ENCODE results near the gene GDE1. TPM values are rescaled to one million over a fixed set of nuclear protein-coding genes. Genes with fewer than 3 reads are reported as not detected.

Gene GDE1
- polyA plus RNA-seq, 3 donors: 30.6 to 75.5 (median 71.7) TPM

DNA sequence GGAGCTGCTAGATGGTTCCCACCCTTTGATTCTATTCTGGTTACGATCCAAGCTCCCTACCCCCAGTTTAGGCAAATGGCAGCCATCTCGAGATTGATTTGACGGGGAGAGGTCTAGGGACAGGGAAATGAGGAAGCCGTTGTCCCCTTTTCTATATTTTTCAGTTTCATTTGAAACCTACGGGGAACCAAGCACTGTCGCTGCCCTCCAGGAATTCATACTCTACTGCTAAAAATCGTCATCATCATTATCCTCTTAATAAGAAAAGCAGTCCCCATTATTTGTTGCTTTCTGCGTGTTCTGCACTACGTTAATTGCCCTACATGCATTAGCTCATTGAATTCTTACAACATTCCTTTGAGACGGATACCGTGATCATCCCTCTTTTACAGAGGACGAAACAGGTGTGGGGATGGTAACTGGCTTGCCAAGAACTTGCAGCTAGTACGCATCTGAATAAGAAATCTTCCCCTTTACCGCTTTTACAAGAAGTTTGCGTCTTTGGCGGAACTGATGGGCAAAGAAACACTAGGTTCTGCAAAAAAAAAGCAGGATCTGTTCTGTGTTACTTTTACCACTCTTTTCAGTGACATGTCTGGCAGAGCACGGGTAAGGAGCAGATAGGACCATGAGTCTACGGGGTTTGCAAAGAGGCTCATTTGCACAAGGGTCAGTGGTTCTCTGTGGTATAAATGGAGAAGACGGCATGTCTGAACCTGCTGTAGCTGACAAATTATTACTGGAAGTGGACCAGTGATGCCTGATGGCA lies 2.9 kb upstream of the GDE1 start:
- peaks cover 0 to 2% (median 0%) of the 10 kb centered on the region in 3 donors for H3K27me3 Mint-ChIP-seq (ENCODE audit: low read depth in 3 of 3)

DNA sequence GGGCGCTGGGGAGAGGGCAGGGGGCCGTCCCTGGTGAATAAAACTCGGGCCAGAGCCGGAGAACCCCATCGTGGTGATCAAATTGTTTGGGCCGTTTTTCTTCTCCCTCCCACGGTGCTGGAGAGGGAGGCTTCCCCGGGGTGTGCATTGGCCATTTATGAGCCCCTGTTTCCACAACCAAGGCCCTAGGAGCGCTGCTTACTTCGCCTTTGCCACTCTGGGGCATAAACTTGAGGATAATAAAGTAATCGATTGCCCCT lies 2.4 kb upstream of the GDE1 start:
- H3K36me3 ChIP-seq (replicated peaks in 1 of 2; ENCODE audit: control insufficient read depth in 1 of 2, insufficient read depth in 2 of 2, low read length in 2 of 2): peaks cover 17 to 18% of the 10 kb centered on the region in 2 donors
- Mint-ChIP-seq H3K4me3 (peak overlapping the region; percentile 100), H3K4me1 (peaks cover 38% of the 10 kb centered on the region), H3K27ac (peak overlapping the region; percentile 85 to 96 (median 92)), H3K36me3 (peaks cover 10 to 15% of the 10 kb centered on the region in 2 donors), H3K27me3 (ENCODE audit: low read depth in 3 of 3) (peaks cover 0 to 2% (median 0%) of the 10 kb centered on the region in 3 donors), H3K9me3 (peaks cover 0 to 2% (median 0%) of the 10 kb centered on the region in 7 donors)
- no peaks in the 10 kb centered on the region for H3K27me3 ChIP-seq (ENCODE audit: control insufficient read depth in 2 of 2, insufficient read depth in 2 of 2, low read length in 2 of 2)
- peak overlapping the region; percentile 4 to 85 for H3K27ac ChIP-seq (ENCODE audit: low read depth in 1 of 2, low read length in 2 of 2)
- H3K79me2 ChIP-seq (ENCODE audit: insufficient read depth, low read length): peaks cover 78% of the 10 kb centered on the region
- DNase-seq: no peak
- TF ChIP-seq, protein P1, sequence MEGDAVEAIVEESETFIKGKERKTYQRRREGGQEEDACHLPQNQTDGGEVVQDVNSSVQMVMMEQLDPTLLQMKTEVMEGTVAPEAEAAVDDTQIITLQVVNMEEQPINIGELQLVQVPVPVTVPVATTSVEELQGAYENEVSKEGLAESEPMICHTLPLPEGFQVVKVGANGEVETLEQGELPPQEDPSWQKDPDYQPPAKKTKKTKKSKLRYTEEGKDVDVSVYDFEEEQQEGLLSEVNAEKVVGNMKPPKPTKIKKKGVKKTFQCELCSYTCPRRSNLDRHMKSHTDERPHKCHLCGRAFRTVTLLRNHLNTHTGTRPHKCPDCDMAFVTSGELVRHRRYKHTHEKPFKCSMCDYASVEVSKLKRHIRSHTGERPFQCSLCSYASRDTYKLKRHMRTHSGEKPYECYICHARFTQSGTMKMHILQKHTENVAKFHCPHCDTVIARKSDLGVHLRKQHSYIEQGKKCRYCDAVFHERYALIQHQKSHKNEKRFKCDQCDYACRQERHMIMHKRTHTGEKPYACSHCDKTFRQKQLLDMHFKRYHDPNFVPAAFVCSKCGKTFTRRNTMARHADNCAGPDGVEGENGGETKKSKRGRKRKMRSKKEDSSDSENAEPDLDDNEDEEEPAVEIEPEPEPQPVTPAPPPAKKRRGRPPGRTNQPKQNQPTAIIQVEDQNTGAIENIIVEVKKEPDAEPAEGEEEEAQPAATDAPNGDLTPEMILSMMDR (IDR thresholded peaks at IDR 0.05): no peak
- peaks cover 8% of the 10 kb centered on the region for H4K20me1 ChIP-seq (ENCODE audit: insufficient read depth, low read length)
- no peaks in the 10 kb centered on the region for H3K9me3 ChIP-seq (replicated peaks in 1 of 2; ENCODE audit: control insufficient read depth in 1 of 2, insufficient read depth in 1 of 2, low read length in 2 of 2)
- peak overlapping the region; percentile 55 to 96 (median 65) for H3K4me3 ChIP-seq (replicated peaks in 1 of 3; ENCODE audit: low read depth in 2 of 3, low read length in 3 of 3)
- H3K4me2 ChIP-seq (replicated peaks; ENCODE audit: extremely low read depth, low read length, poor library complexity, severe bottlenecking): peak overlapping the region; percentile 100
- 0% methylated on average over 5 of the region's 11 CpGs for WGBS (ENCODE audit: insufficient coverage)
- peaks cover 34 to 53% of the 10 kb centered on the region in 2 donors for H3K4me1 ChIP-seq (ENCODE audit: control insufficient read depth in 1 of 2, insufficient read depth in 2 of 2, low read length in 2 of 2)
- intact Hi-C loops (cut with micrococcal nuclease): loop anchor here (5.0 kb wide), 3 partner anchors 33 to 722 kb away; partner anchors contain the start of genes ARL6IP1 (in 1 of the 2), COQ7 (in 1 of the 2) and VPS35L (in 1 of the 2)
- H3K9ac ChIP-seq (ENCODE audit: insufficient read depth, low read length, poor library complexity, severe bottlenecking): peak overlapping the region; percentile 73
- H2AFZ ChIP-seq (ENCODE audit: insufficient read depth, low read depth, low read length, poor library complexity, severe bottlenecking): peak overlapping the region; percentile 97

More for the DNA sequence above, 2.9 kb upstream of the GDE1 start:
- peak overlapping the region; percentile 97 for H2AFZ ChIP-seq (ENCODE audit: insufficient read depth, low read depth, low read length, poor library complexity, severe bottlenecking)
- peak in 2 of 3 donors; percentile 41 to 50 for DNase-seq
- peaks cover 0 to 2% (median 0%) of the 10 kb centered on the region in 7 donors for H3K9me3 Mint-ChIP-seq
- H3K4me2 ChIP-seq (replicated peaks; ENCODE audit: extremely low read depth, low read length, poor library complexity, severe bottlenecking): peak overlapping the region; percentile 100
- H3K4me3 ChIP-seq (replicated peaks in 1 of 3; ENCODE audit: low read depth in 2 of 3, low read length in 3 of 3): peak overlapping the region; percentile 55 to 96 (median 65)
- no peaks in the 10 kb centered on the region for H3K9me3 ChIP-seq (replicated peaks in 1 of 2; ENCODE audit: control insufficient read depth in 1 of 2, insufficient read depth in 1 of 2, low read length in 2 of 2)
- no peaks in the 10 kb centered on the region for H3K27me3 ChIP-seq (ENCODE audit: control insufficient read depth in 2 of 2, insufficient read depth in 2 of 2, low read length in 2 of 2)
- peak overlapping the region; percentile 4 to 85 for H3K27ac ChIP-seq (ENCODE audit: low read depth in 1 of 2, low read length in 2 of 2)
- peaks cover 33% of the 10 kb centered on the region for H3K4me1 Mint-ChIP-seq
- H3K4me1 ChIP-seq (ENCODE audit: control insufficient read depth in 1 of 2, insufficient read depth in 2 of 2, low read length in 2 of 2): peaks cover 30 to 48% of the 10 kb centered on the region in 2 donors
- peak overlapping the region; percentile 85 to 96 (median 92) for H3K27ac Mint-ChIP-seq
- peaks cover 16 to 18% of the 10 kb centered on the region in 2 donors for H3K36me3 ChIP-seq (replicated peaks in 1 of 2; ENCODE audit: control insufficient read depth in 1 of 2, insufficient read depth in 2 of 2, low read length in 2 of 2)
- peak overlapping the region; percentile 73 for H3K9ac ChIP-seq (ENCODE audit: insufficient read depth, low read length, poor library complexity, severe bottlenecking)
- peaks cover 14 to 15% of the 10 kb centered on the region in 2 donors for H3K36me3 Mint-ChIP-seq
- WGBS (ENCODE audit: insufficient coverage): 3% methylated on average over 6 of the region's 19 CpGs
- peaks cover 4% of the 10 kb centered on the region for H4K20me1 ChIP-seq (ENCODE audit: insufficient read depth, low read length)
- TF ChIP-seq, protein P1 (IDR thresholded peaks at IDR 0.05): no peak
- intact Hi-C loops (cut with micrococcal nuclease): loop anchor here (5.0 kb wide), 3 partner anchors 33 to 722 kb away; partner anchors contain the start of genes ARL6IP1 (in 1 of the 2), COQ7 (in 1 of the 2) and VPS35L (in 1 of the 2)
- peaks cover 75% of the 10 kb centered on the region for H3K79me2 ChIP-seq (ENCODE audit: insufficient read depth, low read length)
- peak overlapping the region; percentile 100 for H3K4me3 Mint-ChIP-seq
